HepG2 (cell line): ENCODE results near the gene ANKRD11. TPM values are rescaled to one million over a fixed set of nuclear protein-coding genes. Genes with fewer than 3 reads are reported as not detected.
A peak's percentile ranks its signal among the peaks of the same experiment; 100 is the strongest.

Experiments used
- AHR ChIP-seq: IDR thresholded peaks from 2 replicates; pipeline ENCODE4 v1.6.1; 2018; ENCODE audit warnings: missing genetic modification reagents, missing compliant biosample characterization
- ARHGAP35 ChIP-seq: sonication (generic); formaldehyde crosslinking; IDR thresholded peaks from 2 replicates; pipeline ENCODE4 v1.9.0; 2022; ENCODE audit warnings: mild to moderate bottlenecking, inconsistent platforms, moderate library complexity, missing genetic modification reagents, borderline replicate concordance
- BRF2 ChIP-seq: sonication (generic); formaldehyde crosslinking; IDR thresholded peaks from 2 replicates; pipeline ENCODE4 v1.8.1; 2022; ENCODE audit warnings: mild to moderate bottlenecking, missing genetic modification reagents
- MLX ChIP-seq: IDR thresholded peaks from 2 replicates; pipeline ENCODE4 v1.6.1; 2016
- MYNN ChIP-seq: sonication (generic); formaldehyde crosslinking; IDR thresholded peaks from 2 replicates; pipeline ENCODE4 v1.4.0; 2020; ENCODE audit warnings: mild to moderate bottlenecking, low read depth, missing genetic modification reagents
- TRIM24 ChIP-seq: sonication (generic); formaldehyde crosslinking; IDR thresholded peaks from 2 replicates; pipeline ENCODE4 v1.8.0; 2022; ENCODE audit warnings: mild to moderate bottlenecking, missing genetic modification reagents
- ZBTB10 ChIP-seq: sonication (generic); formaldehyde crosslinking; IDR thresholded peaks from 2 replicates; pipeline ENCODE4 v1.4.0; 2020; ENCODE audit warnings: missing genetic modification reagents, borderline replicate concordance
- ZFP90 ChIP-seq: sonication (generic); formaldehyde crosslinking; IDR thresholded peaks from 2 replicates; pipeline ENCODE4 v1.8.0; 2022; ENCODE audit warnings: missing genetic modification reagents, mild to moderate bottlenecking, inconsistent platforms, borderline replicate concordance
- ZNF20 ChIP-seq: sonication (generic); formaldehyde crosslinking; IDR thresholded peaks from 2 replicates; pipeline ENCODE4 v1.4.0; 2020; ENCODE audit warnings: mild to moderate bottlenecking, moderate library complexity, missing genetic modification reagents
- ZNF263 ChIP-seq: sonication (generic); formaldehyde crosslinking; IDR thresholded peaks from 2 replicates; pipeline ENCODE4 v1.4.0; 2020; ENCODE audit warnings: missing genetic modification reagents
- ZNF331 ChIP-seq: sonication (generic); formaldehyde crosslinking; IDR thresholded peaks from 2 replicates; pipeline ENCODE4 v1.4.0; 2020; ENCODE audit warnings: missing genetic modification reagents
- ZNF34 ChIP-seq: sonication (generic); formaldehyde crosslinking; IDR thresholded peaks from 2 replicates; pipeline ENCODE4 v1.4.0; 2020; ENCODE audit warnings: mild to moderate bottlenecking, missing genetic modification reagents, borderline replicate concordance
- ZNF547 ChIP-seq: sonication (generic); formaldehyde crosslinking; IDR thresholded peaks from 2 replicates; pipeline ENCODE4 v1.5.1; 2020; ENCODE audit warnings: mild to moderate bottlenecking, missing genetic modification reagents
- ZNF644 ChIP-seq: IDR thresholded peaks from 2 replicates; pipeline ENCODE4 v1.6.1; 2016; ENCODE audit warnings: low read depth
- ZNF710 ChIP-seq: sonication (generic); formaldehyde crosslinking; IDR thresholded peaks from 2 replicates; pipeline ENCODE4 v1.5.0; 2020; ENCODE audit warnings: mild to moderate bottlenecking, missing genetic modification reagents, borderline replicate concordance
- polyA plus RNA-seq, 8 experiments: library from polyadenylated mRNA; depleted of rRNA in 3 of 8; stranded (reverse) in 7 of 8; unstranded in 1 of 8; fragments of >200 nt; fragmentation: Illumina TruSeq in 4 of 8; extraction: Trizol in 4 of 8; gene quantifications; 2 replicates each; pipeline versions ENCODE4 v1.2.1 to v1.2.3, GENCODE V29; 2011 to 2016; ENCODE audit warnings: low read depth in 4 of 8, missing spikeins in 1 of 8, mixed read lengths in 1 of 8; ENCODE audit not compliant: insufficient read depth in 1 of 8
- total RNA-seq, 5 experiments: library from RNA; depleted of rRNA; stranded (reverse); fragments of >200 nt; fragmentation: Illumina TruSeq; extraction: Trizol; gene quantifications; 2 replicates each; pipeline ENCODE4 v1.2.3, GENCODE V29; 2016; ENCODE audit warnings: low read depth in 1 of 5

ANKRD11 gene
- total and polyA plus RNA-seq, 2 of the 13 experiments (the other 11 are each of a cell fraction or from before 2014, with no cell fraction given): 21.4 to 38.4 TPM

- TF ChIP-seq ZNF331: peak; percentile 9
- TF ChIP-seq MLX (CRISPR knock-in tag): 0 out of 2 replicates have a peak, but pooled peaks have one; percentile 25
- 0 out of 2 replicates have a peak, but pooled peaks have one; percentile 13 for TF ChIP-seq AHR (CRISPR knock-in tag)
- TF ChIP-seq ZNF644 (CRISPR knock-in tag): no peak
- no peak for TF ChIP-seq TRIM24 (CRISPR knock-in tag)
- peak; percentile 98 for TF ChIP-seq ZNF547
- 0 out of 2 replicates have a peak, but pooled peaks have one; percentile 5 for TF ChIP-seq ZNF20 (CRISPR knock-in tag)
- TF ChIP-seq ZBTB10 (CRISPR knock-in tag): peak; percentile 94; the same call in 1 of the 2 replicates
- 0 out of 2 replicates have a peak, but pooled peaks have one; percentile 66 for TF ChIP-seq MYNN (CRISPR knock-in tag)
- TF ChIP-seq ZNF34 (CRISPR knock-in tag): no peak
- no peak; the same call in 1 of the 2 replicates for TF ChIP-seq ARHGAP35
- TF ChIP-seq ZFP90: peak; percentile 85
- TF ChIP-seq ZNF263 (CRISPR knock-in tag): peak; percentile 83
- TF ChIP-seq ZNF710 (CRISPR knock-in tag): no peak; the same call in 1 of the 2 replicates
- TF ChIP-seq BRF2 (CRISPR knock-in tag): peak; percentile 96
These were observed 17.7 kb upstream of the ANKRD11 start, which contains the start of gene SPG7 (continued) for GRCh38 chr16:89507834-89508590.
